HG03521 (cell line): ENCODE results near the gene NBR1.
A peak's percentile ranks its signal among the peaks of the same experiment; 100 is the strongest.
"Not testable (repeated sequence)": the region's sequence is repeated elsewhere in the genome, so short reads cannot be mapped to it uniquely, and the experiment has no call there.

Source experiments
- ATAC-seq: cut with Tn5 transposase; IDR thresholded peaks from one replicate; pipeline ENCODE4 v1.9.1; 2021; ENCODE audit warnings: mild to moderate bottlenecking, moderate library complexity; ENCODE audit not compliant: unreplicated experiment

The NBR1 gene

GRCh38 chr17:43170766-43171585 is at the start of gene NBR1:
NBR1 (plus strand) TSS chr17:43171214; CDS start chr17:43175800, 4,586 bp downstream.
- ATAC-seq, result peak; percentile 74

DNA sequence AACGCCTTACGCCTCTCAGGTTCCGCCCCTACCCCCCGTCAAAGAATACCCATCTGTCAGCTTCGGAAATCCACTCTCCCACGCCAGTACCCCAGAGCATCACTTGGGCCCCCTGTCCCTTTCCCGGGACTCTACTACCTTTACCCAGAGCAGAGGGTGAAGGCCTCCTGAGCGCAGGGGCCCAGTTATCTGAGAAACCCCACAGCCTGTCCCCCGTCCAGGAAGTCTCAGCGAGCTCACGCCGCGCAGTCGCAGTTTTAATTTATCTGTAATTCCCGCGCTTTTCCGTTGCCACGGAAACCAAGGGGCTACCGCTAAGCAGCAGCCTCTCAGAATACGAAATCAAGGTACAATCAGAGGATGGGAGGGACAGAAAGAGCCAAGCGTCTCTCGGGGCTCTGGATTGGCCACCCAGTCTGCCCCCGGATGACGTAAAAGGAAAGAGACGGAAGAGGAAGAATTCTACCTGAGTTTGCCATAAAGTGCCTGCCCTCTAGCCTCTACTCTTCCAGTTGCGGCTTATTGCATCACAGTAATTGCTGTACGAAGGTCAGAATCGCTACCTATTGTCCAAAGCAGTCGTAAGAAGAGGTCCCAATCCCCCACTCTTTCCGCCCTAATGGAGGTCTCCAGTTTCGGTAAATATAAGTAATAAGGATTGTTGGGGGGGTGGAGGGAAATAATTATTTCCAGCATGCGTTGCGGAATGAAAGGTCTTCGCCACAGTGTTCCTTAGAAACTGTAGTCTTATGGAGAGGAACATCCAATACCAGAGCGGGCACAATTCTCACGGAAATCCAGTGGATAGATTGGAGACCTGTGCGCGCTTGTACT is 45.7 kb upstream of the NBR1 start, which contains the start of gene BRCA1:
BRCA1 (minus strand) TSS at position 232 of the 834 bp plus-strand sequence. CDS start 1,268 bp downstream, outside the sequence.
- ATAC-seq, result peak; percentile 94

GRCh38 chr17:43125967-43126910 is 44.8 kb upstream of the NBR1 start:
- no peak for ATAC-seq

GRCh38 chr17:43126911-43127290 is 44.1 kb upstream of the NBR1 start:
- ATAC-seq, result no peak

DNA sequence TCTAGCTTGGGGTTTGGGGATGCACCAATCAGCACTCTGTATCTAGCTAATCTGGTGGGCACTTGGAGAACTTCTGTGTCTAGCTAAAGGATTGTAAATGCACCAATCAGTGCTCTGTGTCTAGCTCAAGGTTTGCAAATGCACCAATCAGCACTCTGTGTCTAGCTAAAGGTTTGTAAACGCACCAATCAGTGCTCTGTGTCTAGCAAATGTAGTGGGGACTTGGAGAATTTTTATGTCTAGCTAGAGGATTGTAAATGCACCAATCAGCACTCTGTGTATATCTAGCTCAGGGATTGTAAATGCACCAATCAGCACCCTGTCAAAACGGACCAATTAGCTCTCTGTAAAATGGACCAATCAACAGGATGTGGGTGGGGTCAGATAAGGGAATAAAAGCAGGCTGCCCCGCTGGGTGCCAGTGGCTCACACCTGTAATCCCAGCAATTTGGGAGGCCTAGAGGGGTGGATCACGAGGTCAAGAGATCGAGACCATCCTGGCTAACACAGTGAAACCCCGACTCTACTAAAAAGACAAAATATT is 43.6 kb upstream of the NBR1 start:
- not testable (repeated sequence) for ATAC-seq

DNA sequence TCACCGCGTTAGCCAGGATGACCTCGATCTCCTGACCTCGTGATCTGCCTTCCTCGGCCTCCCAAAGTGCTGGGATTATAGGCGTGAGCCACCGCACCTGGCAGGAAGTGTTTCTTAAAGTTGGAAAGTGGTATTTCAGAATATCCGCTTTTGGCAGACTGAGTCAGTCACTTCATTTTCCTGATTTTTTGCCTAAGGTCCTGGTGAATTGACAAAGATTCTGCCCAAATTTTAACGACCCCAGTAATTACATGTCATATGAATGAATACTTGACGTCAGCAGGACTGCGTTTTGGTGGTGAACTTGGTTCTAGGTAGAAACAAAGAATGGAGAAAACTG is 41.4 kb upstream of the NBR1 start:
- no peak for ATAC-seq

- no peak for ATAC-seq
These were observed 38.9 kb upstream of the NBR1 start for GRCh38 chr17:43132117-43132516.

DNA sequence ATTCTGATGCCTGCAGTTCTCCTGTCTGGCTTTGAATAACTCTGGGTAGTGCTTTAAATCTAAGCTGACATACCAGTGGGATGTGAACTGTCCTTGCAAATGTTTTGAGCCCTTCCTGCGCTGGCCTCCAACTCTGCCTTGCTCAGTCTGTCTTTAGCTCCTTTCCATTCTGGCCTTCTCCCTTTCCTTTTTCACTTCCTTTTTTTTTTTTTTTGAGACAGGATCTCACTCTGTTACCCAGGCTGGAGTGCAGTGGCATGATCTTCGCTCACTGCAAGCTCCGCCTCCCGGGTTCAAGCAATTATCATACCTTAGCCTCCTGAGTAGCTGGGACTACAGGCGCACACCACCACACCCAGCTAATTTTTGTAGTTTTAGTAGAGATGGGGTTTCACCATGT is 37.6 kb upstream of the NBR1 start:
- ATAC-seq, result not testable (repeated sequence)

GRCh38 chr17:43134774-43135453 is 36.1 kb upstream of the NBR1 start:
- no peak for ATAC-seq

GRCh38 chr17:43135454-43135819 is 35.6 kb upstream of the NBR1 start:
- ATAC-seq, result no peak

GRCh38 chr17:43136574-43136973 is 34.4 kb upstream of the NBR1 start:
- not testable (repeated sequence) for ATAC-seq

GRCh38 chr17:43138531-43138930 is 32.5 kb upstream of the NBR1 start:
- not testable (repeated sequence) for ATAC-seq

- ATAC-seq, result no peak
These were observed 30.4 kb upstream of the NBR1 start for GRCh38 chr17:43140396-43141332.

DNA sequence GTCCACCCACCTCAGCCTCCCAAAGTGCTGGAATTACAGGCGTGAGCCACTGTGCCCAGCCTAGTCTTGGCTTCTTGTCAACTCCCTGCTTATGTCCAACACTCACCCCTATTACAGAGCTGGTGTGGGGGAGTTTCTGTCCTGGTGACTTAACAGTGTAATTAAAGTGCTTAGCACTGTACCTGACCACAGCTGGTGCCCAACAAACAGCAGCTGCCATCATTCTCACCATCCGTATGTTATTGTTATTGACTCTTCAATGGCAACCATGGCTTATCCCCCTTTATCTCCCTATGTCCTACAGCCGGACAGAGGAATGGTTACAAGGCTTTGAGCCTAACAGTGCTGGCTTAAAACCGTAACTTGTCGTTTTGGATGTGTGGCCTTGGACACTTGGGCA is 28.9 kb upstream of the NBR1 start:
- ATAC-seq, result no peak

DNA sequence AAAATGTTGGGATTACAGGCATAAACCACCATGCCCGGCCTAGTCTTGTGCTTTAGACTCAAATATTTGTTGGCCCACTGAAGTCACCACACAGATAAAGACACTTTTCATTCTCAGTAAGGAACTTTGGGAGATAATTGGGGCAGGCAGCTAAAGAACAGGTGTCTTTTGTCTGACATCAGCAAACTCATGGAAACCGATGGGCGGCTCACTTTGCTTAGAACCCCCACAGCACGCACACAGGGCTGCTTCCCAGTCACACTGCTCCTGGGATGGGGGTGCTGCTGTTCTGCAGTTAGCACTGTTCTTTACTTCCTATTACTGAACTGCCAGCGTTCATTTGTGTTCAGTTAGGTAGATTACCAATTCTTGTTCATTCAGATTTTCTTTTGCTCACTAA is 27.8 kb upstream of the NBR1 start:
- no peak for ATAC-seq

- no peak for ATAC-seq
These were observed 24.4 kb upstream of the NBR1 start for GRCh38 chr17:43146649-43147048.

- ATAC-seq, result no peak
These were observed 19.0 kb upstream of the NBR1 start for GRCh38 chr17:43151880-43152456.

DNA sequence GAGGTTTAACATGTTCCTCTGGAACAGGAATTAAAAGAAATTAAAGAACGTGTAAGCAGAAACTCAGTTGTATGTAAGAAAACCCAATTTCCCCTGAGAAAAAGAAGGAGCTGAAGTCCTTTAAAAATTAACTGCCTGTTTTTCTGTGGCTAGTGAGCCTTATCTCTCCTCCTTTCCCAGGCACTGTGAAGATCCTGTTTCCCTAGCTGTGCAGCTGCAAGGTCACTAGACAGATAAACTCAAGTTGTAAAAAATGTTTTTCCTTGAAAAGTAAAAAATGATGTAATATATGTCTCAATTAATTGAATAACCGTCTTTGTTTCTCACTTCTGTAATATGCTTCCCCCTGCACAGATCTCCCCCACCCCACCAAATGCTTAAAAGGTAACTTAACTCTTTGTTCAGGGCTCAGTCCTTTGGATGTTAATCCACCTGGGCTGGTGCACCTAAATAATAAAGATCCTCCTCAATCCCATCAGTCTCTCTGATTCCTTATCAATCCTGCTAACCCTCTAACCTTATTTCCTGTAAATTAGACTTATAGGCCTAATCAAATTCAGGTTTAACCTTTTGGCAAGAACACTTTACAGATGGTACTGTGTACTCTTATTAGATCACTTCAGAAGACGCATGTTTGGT is 17.7 kb upstream of the NBR1 start:
- not testable (repeated sequence) for ATAC-seq
